Psoas muscle (tissue), 8 donors: ENCODE results near the gene SLC25A2. TPM values are rescaled to one million over a fixed set of nuclear protein-coding genes. Genes with fewer than 3 reads are reported as not detected.
"Not testable (repeated sequence)": the region's sequence is repeated elsewhere in the genome, so short reads cannot be mapped to it uniquely, and the experiment has no call there.

Source experiments
- ATAC-seq, 4 donors: fragments of 200-7000 bp; cut with Tn5 transposase; one replicate each; pipeline ENCODE4 v1.9.1; 2020; ENCODE audit warnings: moderate library complexity in 3 of 4, mild to moderate bottlenecking in 2 of 4
- DNase-seq, 2 donors: peaks; one replicate each; pipeline ENCODE4 v3.0.0-alpha.2; 2020
- H3K27ac ChIP-seq: fragments of 200-600 bp; one replicate; pipeline ENCODE4 v1.8.0; 2022
- H3K27me3 ChIP-seq, 3 donors: fragments of 200-600 bp in 1 of 3; one replicate each; pipeline versions ENCODE4 v1.6.1 to v1.8.0; 2013 to 2022; ENCODE audit warnings: low read length in 2 of 3, mild to moderate bottlenecking in 2 of 3, moderate library complexity in 1 of 3; ENCODE audit not compliant: insufficient read depth in 3 of 3
- H3K36me3 ChIP-seq, 2 donors: fragments of 200-600 bp in 1 of 2; one replicate each; pipeline versions ENCODE4 v1.6.1 to v1.8.0; 2013 to 2022; ENCODE audit warnings: low read depth in 1 of 2, mild to moderate bottlenecking in 1 of 2, moderate library complexity in 1 of 2; ENCODE audit not compliant: insufficient read depth in 1 of 2
- H3K4me1 ChIP-seq: fragments of 200-600 bp; one replicate; pipeline ENCODE4 v1.8.0; 2022
- H3K4me3 ChIP-seq: fragments of 200-600 bp; one replicate; pipeline ENCODE4 v1.8.0; 2022; ENCODE audit warnings: mild to moderate bottlenecking
- H3K9me3 ChIP-seq: fragments of 200-600 bp; one replicate; pipeline ENCODE4 v1.8.0; 2022
- WGBS, 3 donors: extraction: QIAGEN DNeasy Blood & Tissue Kit; methylation state at CpG; one replicate each; pipeline versions ENCODE4 v1.1.6 to v1.1.7; 2013; 5-methylcytosine and 5-hydroxymethylcytosine counted together
- intact Hi-C, 2 donors: fragments of 100-400 bp; cut with DNase I; formaldehyde crosslinking; loops; one replicate each; pipeline versions ENCODE4 v1.11.0 to v1.14.2; 2022
- polyA plus RNA-seq, 3 donors: library from polyadenylated mRNA; stranded (reverse); fragments of 200-250 nt; gene quantifications; one replicate each; pipeline ENCODE4 v1.2.3, GENCODE V29; 2013
- total RNA-seq, 4 donors: library from RNA; stranded (reverse); fragmentation: NEBNext Ultra II Directional in 2 of 4; extraction: Animal tissue kit (Norgen Biotek cat#: 25700) in 2 of 4; gene quantifications; one replicate each; pipeline versions ENCODE4 v1.2.1 to v1.2.4, GENCODE V29; 2021 to 2023
- TF ChIP-seq, protein P1 (sequence below): fragments of 200-600 bp; IDR thresholded peaks from one replicate; pipeline ENCODE4 v1.8.0; 2022; ENCODE audit warnings: antibody characterized with exemption
- donor health status: healthy with polysubstance abuse.
- donor health status: DM: no; HTN: no; CAD: no; lungs with moderate emphysema.
- donor health status: Bipolar disorder and iron deficiency.
- donor health status: healthy.
- donor health status: DM: yes; HTN: yes; CAD: no.
- donor health status: DM: no; HTN: no; CAD: no.
- donor health status: DM: no; HTN: no; CAD: no.
- donor health status: DM: yes; HTN: yes; CAD: no.

The SLC25A2 gene
- total and polyA plus RNA-seq, 7 donors = 0.04 to 0.32 (median 0.19) TPM; not detected in 4

DNA sequence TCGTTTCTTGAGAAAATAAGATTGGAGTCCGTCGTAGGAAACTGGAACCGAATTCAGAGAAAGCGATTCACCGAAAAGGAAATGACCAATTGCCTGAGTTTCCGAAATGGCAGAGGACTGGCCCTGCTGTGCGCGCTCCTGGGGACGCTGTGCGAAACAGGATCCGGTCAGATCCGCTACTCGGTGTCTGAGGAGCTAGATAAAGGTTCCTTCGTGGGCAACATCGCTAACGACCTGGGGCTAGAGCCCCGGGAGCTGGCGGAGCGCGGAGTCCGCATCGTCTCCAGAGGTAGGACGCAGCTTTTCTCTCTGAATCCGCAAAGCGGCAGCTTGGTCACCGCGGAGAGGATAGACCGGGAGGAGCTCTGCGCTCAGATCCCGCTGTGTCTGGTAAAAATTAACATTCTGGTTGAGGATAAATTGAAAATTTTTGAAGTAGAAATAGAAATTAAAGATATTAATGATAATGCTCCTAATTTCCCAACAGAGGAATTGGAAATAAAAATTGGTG, 40.2 kb upstream of the SLC25A2 start:
- no peaks in the 10 kb centered on the region for H3K36me3 ChIP-seq
- TF ChIP-seq, protein P1, sequence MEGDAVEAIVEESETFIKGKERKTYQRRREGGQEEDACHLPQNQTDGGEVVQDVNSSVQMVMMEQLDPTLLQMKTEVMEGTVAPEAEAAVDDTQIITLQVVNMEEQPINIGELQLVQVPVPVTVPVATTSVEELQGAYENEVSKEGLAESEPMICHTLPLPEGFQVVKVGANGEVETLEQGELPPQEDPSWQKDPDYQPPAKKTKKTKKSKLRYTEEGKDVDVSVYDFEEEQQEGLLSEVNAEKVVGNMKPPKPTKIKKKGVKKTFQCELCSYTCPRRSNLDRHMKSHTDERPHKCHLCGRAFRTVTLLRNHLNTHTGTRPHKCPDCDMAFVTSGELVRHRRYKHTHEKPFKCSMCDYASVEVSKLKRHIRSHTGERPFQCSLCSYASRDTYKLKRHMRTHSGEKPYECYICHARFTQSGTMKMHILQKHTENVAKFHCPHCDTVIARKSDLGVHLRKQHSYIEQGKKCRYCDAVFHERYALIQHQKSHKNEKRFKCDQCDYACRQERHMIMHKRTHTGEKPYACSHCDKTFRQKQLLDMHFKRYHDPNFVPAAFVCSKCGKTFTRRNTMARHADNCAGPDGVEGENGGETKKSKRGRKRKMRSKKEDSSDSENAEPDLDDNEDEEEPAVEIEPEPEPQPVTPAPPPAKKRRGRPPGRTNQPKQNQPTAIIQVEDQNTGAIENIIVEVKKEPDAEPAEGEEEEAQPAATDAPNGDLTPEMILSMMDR = no peak
- H3K4me1 ChIP-seq = no peaks in the 10 kb centered on the region
- H3K27me3 ChIP-seq = peaks cover 0 to 24% (median 14%) of the 10 kb centered on the region in 3 donors
- 23 to 28% (median 24%) methylated on average over 31 of the region's 31 CpGs for WGBS, 3 donors
- peaks cover 17% of the 10 kb centered on the region for H3K9me3 ChIP-seq
- peak; percentile 46 to 70 (median 59) for ATAC-seq
- intact Hi-C loops = no loop called here
- DNase-seq = no peak
- H3K27ac ChIP-seq = peak overlapping the region; percentile 50
- H3K4me3 ChIP-seq = peak overlapping the region; percentile 56

DNA sequence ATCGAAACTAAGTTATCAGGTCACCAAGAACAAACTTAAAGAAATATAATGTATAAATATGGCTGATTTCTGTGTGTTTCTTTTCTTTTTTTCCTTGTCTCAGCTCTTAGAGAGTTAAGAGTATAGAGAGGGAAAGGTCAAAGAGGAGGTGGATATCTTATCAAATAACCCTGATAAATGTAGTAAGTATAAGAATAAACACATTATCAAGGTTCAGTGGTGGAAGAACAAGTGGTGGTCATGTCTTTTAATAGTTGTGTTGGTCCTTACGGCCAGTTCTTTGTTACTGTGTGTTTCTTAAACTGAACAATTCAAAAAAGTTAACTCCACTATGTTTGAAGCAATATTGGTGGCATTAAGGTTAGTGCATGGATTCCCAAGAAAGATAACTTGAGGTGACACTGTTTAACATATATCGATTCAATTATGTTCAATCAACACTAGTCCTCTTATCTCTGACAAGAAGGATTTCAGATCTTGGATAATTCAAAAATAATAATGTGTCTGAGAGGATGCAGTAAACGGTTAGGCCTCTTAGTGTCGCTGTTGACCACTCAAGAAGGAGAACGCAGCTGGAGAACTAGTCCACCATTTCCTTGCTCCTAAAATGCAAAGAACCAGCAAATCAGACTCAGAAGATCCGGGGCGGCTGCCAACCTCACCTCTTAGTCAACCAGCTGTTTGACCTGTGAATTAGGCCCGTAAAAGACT, 39.5 kb upstream of the SLC25A2 start, which contains the start of gene PCDHGA3:
PCDHGA3 (plus strand) TSS at position 588 of the 711 bp plus-strand sequence. CDS start 205 bp downstream, outside the sequence.
- Histone ChIP-seq H3K27ac (peak within 1 kb of the TSS; percentile 50), H3K4me1 (no peaks in the 10 kb centered on the region), H3K9me3 (peaks cover 23% of the 10 kb centered on the region), H3K4me3 (peak within 1 kb of the TSS; percentile 56), H3K36me3 (no peaks in the 10 kb centered on the region), H3K27me3 (peaks cover 0 to 28% (median 18%) of the 10 kb centered on the region in 3 donors)
- peak; percentile 68 to 84 (median 79) for ATAC-seq
- intact Hi-C loops = no loop called here
- no peak for DNase-seq
- WGBS, 3 donors = 25% methylated on average over 9 of the region's 9 CpGs
- TF ChIP-seq, protein P1 = peak; percentile 41

DNA sequence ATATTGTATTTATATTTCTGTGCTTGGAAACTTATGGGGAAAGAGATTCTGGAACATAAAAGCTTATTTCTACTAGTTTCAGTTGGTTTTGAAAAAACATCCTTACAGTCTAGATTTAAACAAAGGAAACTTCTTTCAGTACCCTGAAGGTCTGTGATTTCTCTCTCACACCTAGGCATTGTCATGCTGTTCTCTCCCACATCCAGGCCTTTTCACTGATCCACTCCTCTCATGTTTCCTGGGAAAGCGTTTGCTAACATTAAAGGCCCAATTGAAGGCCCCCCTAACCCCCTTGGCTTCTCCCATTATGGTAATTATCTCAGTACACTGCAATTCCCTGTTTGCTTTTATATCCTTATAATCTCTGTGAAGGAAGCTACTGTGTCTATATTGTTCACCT, 38.9 kb upstream of the SLC25A2 start:
- peaks cover 0 to 28% (median 18%) of the 10 kb centered on the region in 3 donors for H3K27me3 ChIP-seq
- H3K4me3 ChIP-seq = no peak overlapping the region
- ATAC-seq (no peak), DNase-seq (no peak)
- TF ChIP-seq, protein P1 = no peak
- no peak overlapping the region for H3K27ac ChIP-seq
- peaks cover 23% of the 10 kb centered on the region for H3K9me3 ChIP-seq
- intact Hi-C loops = no loop called here
- no peaks in the 10 kb centered on the region for H3K36me3 ChIP-seq
- H3K4me1 ChIP-seq = no peaks in the 10 kb centered on the region
- WGBS, 3 donors = 13 to 19% (median 18%) methylated on average over 1 of the region's 1 CpG

DNA sequence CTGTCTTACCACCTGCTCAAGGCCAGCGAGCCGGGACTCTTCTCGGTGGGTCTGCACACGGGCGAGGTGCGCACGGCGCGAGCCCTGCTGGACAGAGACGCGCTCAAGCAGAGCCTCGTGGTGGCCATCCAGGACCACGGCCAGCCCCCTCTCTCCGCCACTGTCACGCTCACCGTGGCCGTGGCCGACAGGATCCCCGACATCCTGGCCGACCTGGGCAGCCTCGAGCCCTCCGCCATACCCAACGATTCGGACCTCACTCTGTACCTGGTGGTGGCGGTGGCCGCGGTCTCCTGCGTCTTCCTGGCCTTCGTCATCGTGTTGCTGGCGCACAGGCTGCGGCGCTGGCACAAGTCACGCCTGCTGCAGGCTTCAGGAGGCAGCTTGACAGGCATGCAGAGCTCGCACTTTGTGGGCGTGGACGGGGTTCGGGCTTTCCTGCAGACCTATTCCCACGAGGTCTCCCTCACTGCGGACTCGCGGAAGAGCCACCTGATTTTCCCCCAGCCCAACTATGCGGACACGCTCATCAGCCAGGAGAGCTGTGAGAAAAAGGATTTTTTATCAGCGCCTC, 37.0 kb upstream of the SLC25A2 start:
- Histone ChIP-seq H3K27me3 (peaks cover 0 to 29% (median 16%) of the 10 kb centered on the region in 3 donors), H3K4me3 (peak overlapping the region; percentile 40), H3K9me3 (peaks cover 29% of the 10 kb centered on the region)
- H3K4me1 ChIP-seq, H3K36me3 ChIP-seq, intact Hi-C loops, ATAC-seq, DNase-seq, H3K27ac ChIP-seq: not testable (repeated sequence)
- 47 to 61% (median 58%) methylated on average over 29 to 44 of the region's 45 CpGs for WGBS, 3 donors
